Activated naive CD4-positive, alpha-beta T cell treated with anti-CD3 and anti-CD28 coated beads, Interleukin-2, amount 50 U/mL, for 24 hours (primary cell): ENCODE data around the gene PIP4K2A.
A peak's percentile ranks its signal among the peaks of the same experiment; 100 is the strongest.

Source experiments
- H3K27ac Mint-ChIP-seq: one replicate; pipeline ENCODE4 v1.8.0; 2021; ENCODE audit warnings: mild to moderate bottlenecking, mixed read lengths
- H3K27me3 Mint-ChIP-seq: one replicate; pipeline ENCODE4 v1.8.0; 2021; ENCODE audit warnings: mixed read lengths
- H3K36me3 Mint-ChIP-seq: one replicate; pipeline ENCODE4 v1.8.0; 2021; ENCODE audit warnings: mixed read lengths
- H3K4me1 Mint-ChIP-seq: one replicate; pipeline ENCODE4 v1.8.0; 2021; ENCODE audit warnings: mixed read lengths
- H3K4me3 Mint-ChIP-seq: one replicate; pipeline ENCODE4 v1.8.0; 2021; ENCODE audit warnings: mild to moderate bottlenecking, mixed read lengths
- H3K9me3 Mint-ChIP-seq: one replicate; pipeline ENCODE4 v1.8.0; 2021; ENCODE audit warnings: mixed read lengths

PIP4K2A gene

GRCh38 chr10:22573820-22574569 is 140.4 kb downstream of the PIP4K2A start:
- no peaks in the 10 kb centered on the region for H3K9me3 Mint-ChIP-seq
- no peak overlapping the region for H3K27ac Mint-ChIP-seq
- H3K36me3 Mint-ChIP-seq, result peaks cover 11% of the 10 kb centered on the region
- no peaks in the 10 kb centered on the region for H3K27me3 Mint-ChIP-seq
- peaks cover 62% of the 10 kb centered on the region for H3K4me1 Mint-ChIP-seq
- H3K4me3 Mint-ChIP-seq, result no peak overlapping the region

GRCh38 chr10:22570733-22571430 is 143.5 kb downstream of the PIP4K2A start:
- H3K4me3 Mint-ChIP-seq, result no peak overlapping the region
- peaks cover 69% of the 10 kb centered on the region for H3K4me1 Mint-ChIP-seq
- no peak overlapping the region for H3K27ac Mint-ChIP-seq
- H3K9me3 Mint-ChIP-seq, result no peaks in the 10 kb centered on the region
- no peaks in the 10 kb centered on the region for H3K27me3 Mint-ChIP-seq
- peaks cover 23% of the 10 kb centered on the region for H3K36me3 Mint-ChIP-seq

GRCh38 chr10:22570234-22570633 is 144.1 kb downstream of the PIP4K2A start:
- no peak overlapping the region for H3K4me3 Mint-ChIP-seq
- H3K27me3 Mint-ChIP-seq, result no peaks in the 10 kb centered on the region
- H3K9me3 Mint-ChIP-seq, result no peaks in the 10 kb centered on the region
- H3K36me3 Mint-ChIP-seq, result peaks cover 23% of the 10 kb centered on the region
- peak overlapping the region; percentile 32 for H3K27ac Mint-ChIP-seq
- peaks cover 62% of the 10 kb centered on the region for H3K4me1 Mint-ChIP-seq

GRCh38 chr10:22568928-22569327 is 145.4 kb downstream of the PIP4K2A start:
- H3K36me3 Mint-ChIP-seq, result peaks cover 25% of the 10 kb centered on the region
- H3K27ac Mint-ChIP-seq, result no peak overlapping the region
- peaks cover 55% of the 10 kb centered on the region for H3K4me1 Mint-ChIP-seq
- H3K9me3 Mint-ChIP-seq, result no peaks in the 10 kb centered on the region
- H3K27me3 Mint-ChIP-seq, result no peaks in the 10 kb centered on the region
- no peak overlapping the region for H3K4me3 Mint-ChIP-seq

- Mint-ChIP-seq H3K27ac (peak overlapping the region; percentile 76), H3K27me3 (no peaks in the 10 kb centered on the region), H3K4me3 (no peak overlapping the region), H3K4me1 (peaks cover 25% of the 10 kb centered on the region), H3K9me3 (no peaks in the 10 kb centered on the region), H3K36me3 (peaks cover 25% of the 10 kb centered on the region)
Measured at GRCh38 chr10:22564060-22564459, 150.3 kb downstream of the PIP4K2A start.

- Mint-ChIP-seq H3K36me3 (peaks cover 17% of the 10 kb centered on the region), H3K27me3 (no peaks in the 10 kb centered on the region), H3K4me3 (no peak overlapping the region)
Measured at GRCh38 chr10:22561909-22562308, 152.5 kb downstream of the PIP4K2A start.

GRCh38 chr10:22560913-22561239 is 153.5 kb downstream of the PIP4K2A start:
- Mint-ChIP-seq H3K27me3 (no peaks in the 10 kb centered on the region), H3K9me3 (no peaks in the 10 kb centered on the region), H3K4me3 (no peak overlapping the region), H3K36me3 (peaks cover 9% of the 10 kb centered on the region), H3K4me1 (peaks cover 9% of the 10 kb centered on the region), H3K27ac (no peak overlapping the region)

More at GRCh38 chr10:22561909-22562308, 152.5 kb downstream of the PIP4K2A start:
- H3K27ac Mint-ChIP-seq, result no peak overlapping the region
- no peaks in the 10 kb centered on the region for H3K9me3 Mint-ChIP-seq
- peaks cover 15% of the 10 kb centered on the region for H3K4me1 Mint-ChIP-seq

- Mint-ChIP-seq H3K27ac (no peak overlapping the region), H3K36me3 (peaks cover 9% of the 10 kb centered on the region), H3K4me3 (no peak overlapping the region), H3K27me3 (no peaks in the 10 kb centered on the region), H3K9me3 (no peaks in the 10 kb centered on the region), H3K4me1 (peaks cover 9% of the 10 kb centered on the region)
Measured at GRCh38 chr10:22560096-22560912, 154.1 kb downstream of the PIP4K2A start.

- Mint-ChIP-seq H3K4me1 (peaks cover 5% of the 10 kb centered on the region), H3K27me3 (no peaks in the 10 kb centered on the region), H3K9me3 (no peaks in the 10 kb centered on the region), H3K4me3 (no peak overlapping the region), H3K27ac (no peak overlapping the region), H3K36me3 (peaks cover 3% of the 10 kb centered on the region)
Measured at GRCh38 chr10:22557321-22557720, 157.1 kb downstream of the PIP4K2A start.

GRCh38 chr10:22556774-22557173 is 157.6 kb downstream of the PIP4K2A start:
- Mint-ChIP-seq H3K4me1 (peaks cover 11% of the 10 kb centered on the region), H3K27ac (no peak overlapping the region), H3K4me3 (no peak overlapping the region)

GRCh38 chr10:22554461-22555182 is 159.8 kb downstream of the PIP4K2A start:
- Mint-ChIP-seq H3K9me3 (no peaks in the 10 kb centered on the region), H3K27me3 (no peaks in the 10 kb centered on the region), H3K27ac (no peak overlapping the region), H3K36me3 (peaks cover 2% of the 10 kb centered on the region), H3K4me3 (no peak overlapping the region), H3K4me1 (peaks cover 15% of the 10 kb centered on the region)

More at GRCh38 chr10:22556774-22557173, 157.6 kb downstream of the PIP4K2A start:
- Mint-ChIP-seq H3K27me3 (no peaks in the 10 kb centered on the region), H3K9me3 (no peaks in the 10 kb centered on the region), H3K36me3 (peaks cover 2% of the 10 kb centered on the region)

GRCh38 chr10:22553452-22553995 is 160.9 kb downstream of the PIP4K2A start:
- H3K4me1 Mint-ChIP-seq, result peaks cover 15% of the 10 kb centered on the region
- no peak overlapping the region for H3K4me3 Mint-ChIP-seq
- H3K27me3 Mint-ChIP-seq, result no peaks in the 10 kb centered on the region
- peaks cover 2% of the 10 kb centered on the region for H3K36me3 Mint-ChIP-seq
- no peak overlapping the region for H3K27ac Mint-ChIP-seq
- no peaks in the 10 kb centered on the region for H3K9me3 Mint-ChIP-seq

- peaks cover 15% of the 10 kb centered on the region for H3K4me1 Mint-ChIP-seq
- H3K4me3 Mint-ChIP-seq, result no peak overlapping the region
- H3K9me3 Mint-ChIP-seq, result no peaks in the 10 kb centered on the region
- peak overlapping the region; percentile 8 for H3K27ac Mint-ChIP-seq
- no peaks in the 10 kb centered on the region for H3K27me3 Mint-ChIP-seq
- H3K36me3 Mint-ChIP-seq, result peaks cover 2% of the 10 kb centered on the region
Measured at GRCh38 chr10:22552888-22553378, 161.4 kb downstream of the PIP4K2A start.

- Mint-ChIP-seq H3K36me3 (peaks cover 9% of the 10 kb centered on the region), H3K4me1 (peaks cover 19% of the 10 kb centered on the region), H3K27ac (no peak overlapping the region), H3K9me3 (no peaks in the 10 kb centered on the region), H3K27me3 (no peaks in the 10 kb centered on the region), H3K4me3 (no peak overlapping the region)
Measured at GRCh38 chr10:22551681-22552365, 162.6 kb downstream of the PIP4K2A start.
